ENCODE data around the gene MAPK12.

Gene MAPK12

GRCh38 chr22:50220603-50221409, 40.7 kb downstream of the MAPK12 start:
- TF ChIP-seq CTCF (IDR thresholded peaks at IDR 0.05; ENCODE audit: extremely low read depth, missing control alignments) = no peak
- no peak for DNase-seq (ENCODE audit: low spot score)

GRCh38 chr22:50219800-50220602, 41.5 kb downstream of the MAPK12 start:
- no peak for DNase-seq (ENCODE audit: low spot score)
- TF ChIP-seq CTCF (IDR thresholded peaks at IDR 0.05; ENCODE audit: extremely low read depth, missing control alignments) = no peak

- TF ChIP-seq CTCF (IDR thresholded peaks at IDR 0.05; ENCODE audit: extremely low read depth, missing control alignments) = no peak
- DNase-seq (ENCODE audit: low spot score) = no peak
Observed at GRCh38 chr22:50218996-50219727, 42.3 kb downstream of the MAPK12 start.

- no peak for TF ChIP-seq CTCF (IDR thresholded peaks at IDR 0.05; ENCODE audit: extremely low read depth, missing control alignments)
- no peak for DNase-seq (ENCODE audit: low spot score)
Observed at GRCh38 chr22:50218153-50218995, 43.1 kb downstream of the MAPK12 start.

- DNase-seq (ENCODE audit: low spot score) = no peak
- no peak for TF ChIP-seq CTCF (IDR thresholded peaks at IDR 0.05; ENCODE audit: extremely low read depth, missing control alignments)
Observed at GRCh38 chr22:50217543-50218152, 43.8 kb downstream of the MAPK12 start.

- TF ChIP-seq CTCF (IDR thresholded peaks at IDR 0.05; ENCODE audit: extremely low read depth, missing control alignments) = no peak
- DNase-seq (ENCODE audit: low spot score) = no peak
Observed at GRCh38 chr22:50216684-50217520, 44.6 kb downstream of the MAPK12 start.

Measured in GM20000 (cell line).